C1 segment of cervical spinal cord (tissue), 14 donors: ENCODE data around the gene ECSCR.
"Not testable (repeated sequence)": the region's sequence is repeated elsewhere in the genome, so short reads cannot be mapped to it uniquely, and the experiment has no call there.

ENCODE experiments used
- DNase-seq, 14 donors: peaks; one replicate each; lab custom pipeline; 2025; lab: John Stamatoyannopoulos, UW

Gene ECSCR

GRCh38 chr5:139462586-139463276, at the start of gene ECSCR:
Gene ECSCR, minus strand, starts transcription at chr5:139462743. Its CDS starts 73 bp downstream, at chr5:139462670.
- DNase-seq: no peak

GRCh38 chr5:139504722-139505121, 42.2 kb upstream of the ECSCR start:
- not testable (repeated sequence) for DNase-seq

- DNase-seq: not testable (repeated sequence)
Observed at GRCh38 chr5:139503879-139504278, 41.3 kb upstream of the ECSCR start.

GRCh38 chr5:139503036-139503817, 40.7 kb upstream of the ECSCR start:
- not testable (repeated sequence) for DNase-seq

GRCh38 chr5:139501381-139501780, 38.8 kb upstream of the ECSCR start:
- DNase-seq: no peak

- no peak for DNase-seq
Observed at GRCh38 chr5:139495638-139496435, 33.3 kb upstream of the ECSCR start.

- DNase-seq: no peak
Observed at GRCh38 chr5:139494832-139495231, 32.3 kb upstream of the ECSCR start.

GRCh38 chr5:139494256-139494655, 31.7 kb upstream of the ECSCR start:
- no peak for DNase-seq

GRCh38 chr5:139492700-139493192, 30.2 kb upstream of the ECSCR start:
- no peak for DNase-seq

GRCh38 chr5:139488260-139488659, 25.7 kb upstream of the ECSCR start:
- DNase-seq: peak in 5 of 14 donors; percentile 10 to 47 (median 18)

- DNase-seq: no peak
Observed at GRCh38 chr5:139486201-139486600, 23.7 kb upstream of the ECSCR start.

GRCh38 chr5:139482890-139483208, 20.3 kb upstream of the ECSCR start:
- not testable (repeated sequence) for DNase-seq

- peak in 3 of 14 donors; percentile 19 to 27 (median 25) for DNase-seq
Observed at GRCh38 chr5:139482050-139482889, 19.7 kb upstream of the ECSCR start, which contains the start of gene STING1. Gene STING1, minus strand, starts transcription at chr5:139482758. Its CDS starts 1,054 bp downstream, at chr5:139481704.

GRCh38 chr5:139481580-139482049, 19.1 kb upstream of the ECSCR start:
- DNase-seq: peak in 1 of 14 donors; percentile 27

GRCh38 chr5:139481122-139481533, 18.6 kb upstream of the ECSCR start:
- no peak for DNase-seq

- DNase-seq: not testable (repeated sequence)
Observed at GRCh38 chr5:139479729-139480128, 17.2 kb upstream of the ECSCR start.

GRCh38 chr5:139478657-139479423, 16.3 kb upstream of the ECSCR start:
- DNase-seq: not testable (repeated sequence)

GRCh38 chr5:139475865-139476617, 13.5 kb upstream of the ECSCR start:
- no peak for DNase-seq
